MCF 10A (cell line): ENCODE data around the gene RORB. TPM values are rescaled to one million over a fixed set of nuclear protein-coding genes. Genes with fewer than 3 reads are reported as not detected.

Experiments used
- BruUV-seq: library from RNA; stranded (reverse); fragments of 400-500 nt; replicated peaks from 2 replicates; lab custom pipeline; 2021; lab: Mats Ljungman, UMichigan
- CTCF ChIA-PET: fragments of 300-600 bp; sonication (Branson Sonifier 250); formaldehyde crosslinking; extraction: SDS; loops from one replicate; lab custom pipeline; 2021; ENCODE audit warnings: antibody characterized with exemption, inconsistent platforms; lab: Yijun Ruan, JAX
- POLR2A ChIA-PET: fragments of 300-600, 350-650 bp; sonication (Branson Sonifier 250); formaldehyde crosslinking; extraction: SDS; loops from one replicate; lab custom pipeline; 2020; ENCODE audit warnings: antibody characterized with exemption, inconsistent platforms; lab: Yijun Ruan, JAX
- DNase-seq: peaks from one replicate; pipeline ENCODE4 v3.0.0-alpha.2; 2018; ENCODE audit not compliant: unreplicated experiment
- H3K27ac Mint-ChIP-seq: one replicate; pipeline ENCODE4 v1.8.0; 2022; ENCODE audit warnings: mild to moderate bottlenecking, low read depth, mixed read lengths; ENCODE audit not compliant: unreplicated experiment
- H3K27me3 Mint-ChIP-seq: one replicate; pipeline ENCODE4 v1.8.0; 2022; ENCODE audit warnings: mixed read lengths; ENCODE audit not compliant: insufficient read depth, unreplicated experiment
- H3K36me3 Mint-ChIP-seq: one replicate; pipeline ENCODE4 v1.8.0; 2022; ENCODE audit warnings: mild to moderate bottlenecking, moderate library complexity, mixed read lengths; ENCODE audit not compliant: insufficient read depth, unreplicated experiment
- H3K4me1 Mint-ChIP-seq: one replicate; pipeline ENCODE4 v1.8.0; 2022; ENCODE audit warnings: mixed read lengths; ENCODE audit not compliant: insufficient read depth, unreplicated experiment
- H3K4me3 Mint-ChIP-seq: one replicate; pipeline ENCODE4 v1.8.0; 2022; ENCODE audit warnings: mild to moderate bottlenecking, moderate library complexity, mixed read lengths; ENCODE audit not compliant: unreplicated experiment
- H3K9me3 Mint-ChIP-seq: one replicate; pipeline ENCODE4 v1.8.0; 2022; ENCODE audit warnings: mixed read lengths; ENCODE audit not compliant: unreplicated experiment
- CTCF ChIP-seq: fragments of 200-600 bp; IDR thresholded peaks from one replicate; pipeline ENCODE4 v1.8.0; 2022; ENCODE audit warnings: antibody characterized with exemption, mild to moderate bottlenecking; ENCODE audit not compliant: unreplicated experiment
- intact Hi-C: fragments of 100-400 bp; cut with micrococcal nuclease; formaldehyde crosslinking; loops from 2 replicates; pipeline ENCODE4 v1.14.1; 2022
- total RNA-seq: library from RNA; stranded (reverse); gene quantifications from 2 replicates; pipeline ENCODE4 v1.2.3, GENCODE V29; 2022

The RORB gene
- total RNA-seq, 1 experiment from 2014 or later: not detected

- BruUV-seq: no TSS peak
- Mint-ChIP-seq H3K27me3 (peaks cover 37% of the 10 kb centered on the region), H3K9me3 (no peaks in the 10 kb centered on the region), H3K4me1 (no peaks in the 10 kb centered on the region), H3K27ac (no peak overlapping the region), H3K36me3 (no peaks in the 10 kb centered on the region), H3K4me3 (no peak overlapping the region)
- intact Hi-C loops: no loop called here
- DNase-seq: no peak
- POLR2A ChIA-PET: interaction anchor here (0.6 kb wide), 1 partner anchor 1214 kb away, joined by 4 read pairs; no protein-coding TSS in a partner anchor
- CTCF ChIA-PET: interaction anchor here (0.6 to 0.7 kb wide), 2 partner anchors 30 to 1204 kb away, joined by 3 to 5 read pairs; no protein-coding TSS in a partner anchor
- TF ChIP-seq CTCF: no peak
These were observed 176.9 kb downstream of the RORB start for GRCh38 chr9:74674077-74674476.

DNA sequence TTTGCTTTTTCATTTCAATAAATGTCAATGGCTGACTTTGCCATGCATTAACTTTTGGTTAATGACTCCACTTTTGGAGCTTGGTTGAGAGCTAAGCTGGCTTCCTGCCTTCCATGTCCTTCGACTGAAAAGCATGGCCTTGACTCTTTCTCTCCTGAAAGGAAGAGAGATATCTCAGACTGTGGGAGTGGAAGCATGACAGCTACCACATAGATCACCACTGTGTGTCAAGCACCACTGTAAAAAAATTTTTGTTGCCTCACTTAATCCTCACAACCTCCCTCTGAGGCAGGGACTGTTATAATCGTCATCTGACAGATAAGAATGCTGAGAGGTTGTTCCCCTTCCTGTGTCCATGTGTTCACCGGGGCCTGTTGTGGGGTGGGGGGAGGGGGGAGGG lies 184.8 kb downstream of the RORB start:
- Mint-ChIP-seq H3K36me3 (no peaks in the 10 kb centered on the region), H3K27ac (no peak overlapping the region), H3K4me1 (no peaks in the 10 kb centered on the region), H3K4me3 (no peak overlapping the region), H3K9me3 (no peaks in the 10 kb centered on the region), H3K27me3 (peaks cover 39% of the 10 kb centered on the region)
- no peak for TF ChIP-seq CTCF
- CTCF ChIA-PET: no interaction called here
- POLR2A ChIA-PET: no interaction called here
- intact Hi-C loops: no loop called here
- no TSS peak for BruUV-seq
- no peak for DNase-seq

GRCh38 chr9:74683322-74683721 lies 186.2 kb downstream of the RORB start:
- intact Hi-C loops: no loop called here
- Mint-ChIP-seq H3K9me3 (no peaks in the 10 kb centered on the region), H3K27me3 (peaks cover 53% of the 10 kb centered on the region), H3K36me3 (no peaks in the 10 kb centered on the region), H3K4me1 (no peaks in the 10 kb centered on the region), H3K27ac (no peak overlapping the region), H3K4me3 (no peak overlapping the region)
- no TSS peak for BruUV-seq
- no peak for TF ChIP-seq CTCF
- ChIA-PET POLR2A (no interaction called here), CTCF (no interaction called here)
- DNase-seq: no peak

DNA sequence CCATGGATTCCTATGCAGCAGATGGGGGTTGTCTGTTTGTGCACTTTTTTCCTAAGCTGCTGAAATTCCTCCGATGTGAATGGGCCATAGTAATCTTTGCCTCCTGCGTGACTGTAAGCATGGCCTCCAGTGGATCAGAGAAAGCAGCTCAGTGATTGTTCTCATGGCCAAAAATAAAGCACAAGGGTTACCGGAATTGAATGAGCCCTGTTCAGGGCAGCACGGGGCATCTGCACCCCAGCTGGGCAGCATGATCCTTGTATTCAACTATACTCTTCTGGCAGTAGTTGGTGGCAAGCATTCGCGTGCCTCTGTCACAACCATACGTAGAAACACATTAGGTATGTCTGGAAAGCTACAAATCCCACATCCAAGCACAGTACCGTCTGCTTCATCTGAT lies 193.9 kb downstream of the RORB start:
- no peak overlapping the region for H3K4me3 Mint-ChIP-seq
- intact Hi-C loops: no loop called here
- TF ChIP-seq CTCF: no peak
- H3K27ac Mint-ChIP-seq: no peak overlapping the region
- POLR2A ChIA-PET: no interaction called here
- no peak for DNase-seq
- CTCF ChIA-PET: no interaction called here
- H3K4me1 Mint-ChIP-seq: no peaks in the 10 kb centered on the region
- peaks cover 87% of the 10 kb centered on the region for H3K27me3 Mint-ChIP-seq
- BruUV-seq: no TSS peak
- H3K9me3 Mint-ChIP-seq: no peaks in the 10 kb centered on the region
- no peaks in the 10 kb centered on the region for H3K36me3 Mint-ChIP-seq
